NCI-H2227 treated with DMSO at 0.1 percent for 48 hours (cell line): ENCODE data around the gene PRH1.

Experiments used
- DNase-seq: peaks from one replicate; lab custom pipeline; 2025; lab: John Stamatoyannopoulos, UW

The PRH1 gene

GRCh38 chr12:10884086-10884725 is at the start of gene PRH1:
Gene PRH1 (minus strand): TSS chr12:10884255. CDS start chr12:10884217, 38 bp downstream.
- no peak for DNase-seq

- DNase-seq, result no peak
These were observed 44.8 kb upstream of the PRH1 start, which contains the start of gene PRH2 for GRCh38 chr12:10928746-10929286. Gene PRH2 (plus strand): TSS chr12:10929236. CDS start chr12:10929274, 38 bp downstream.

- no peak for DNase-seq
These were observed 42.2 kb upstream of the PRH1 start for GRCh38 chr12:10926269-10926668.

GRCh38 chr12:10919809-10920208 is 35.8 kb upstream of the PRH1 start:
- DNase-seq, result no peak

GRCh38 chr12:10910380-10910779 is 26.3 kb upstream of the PRH1 start:
- DNase-seq, result no peak

- DNase-seq, result no peak
These were observed 25.4 kb upstream of the PRH1 start, which contains the start of gene TAS2R13 for GRCh38 chr12:10909462-10909861. Gene TAS2R13 (minus strand): TSS chr12:10909562. CDS start chr12:10909298, 264 bp downstream.

GRCh38 chr12:10904686-10905085 is 20.6 kb upstream of the PRH1 start:
- DNase-seq, result no peak

- DNase-seq, result no peak
These were observed 17.4 kb upstream of the PRH1 start for GRCh38 chr12:10901427-10901826.

- no peak for DNase-seq
These were observed 16.9 kb upstream of the PRH1 start for GRCh38 chr12:10900972-10901371.

GRCh38 chr12:10900530-10900929 is 16.5 kb upstream of the PRH1 start:
- DNase-seq, result no peak

GRCh38 chr12:10896854-10897253 is 12.8 kb upstream of the PRH1 start:
- DNase-seq, result no peak

- DNase-seq, result no peak
These were observed 7.9 kb upstream of the PRH1 start for GRCh38 chr12:10891937-10892336.

GRCh38 chr12:10889226-10889625 is 5.2 kb upstream of the PRH1 start:
- no peak for DNase-seq

GRCh38 chr12:10873378-10873777 is 10.7 kb downstream of the PRH1 start:
- DNase-seq, result no peak

- DNase-seq, result no peak
These were observed 16.7 kb downstream of the PRH1 start for GRCh38 chr12:10867381-10867780.

- DNase-seq, result no peak
These were observed 20.4 kb downstream of the PRH1 start for GRCh38 chr12:10863512-10864218.

- no peak for DNase-seq
These were observed 22.7 kb downstream of the PRH1 start for GRCh38 chr12:10861366-10861765.

GRCh38 chr12:10855807-10856206 is 28.2 kb downstream of the PRH1 start:
- DNase-seq, result no peak

GRCh38 chr12:10853776-10854175 is 30.3 kb downstream of the PRH1 start:
- no peak for DNase-seq

- no peak for DNase-seq
These were observed 32.7 kb downstream of the PRH1 start for GRCh38 chr12:10851243-10851858.

- no peak for DNase-seq
These were observed 34.6 kb downstream of the PRH1 start, which contains the start of gene PRR4 for GRCh38 chr12:10849425-10849878. Gene PRR4 (minus strand): TSS chr12:10849475. CDS start chr12:10849437, 38 bp downstream.

GRCh38 chr12:10847744-10848143 is 36.3 kb downstream of the PRH1 start:
- no peak for DNase-seq

GRCh38 chr12:10842862-10843261 is 41.2 kb downstream of the PRH1 start:
- no peak for DNase-seq
